ENCODE results near the gene E2F2.

- no peak for TF ChIP-seq CTCF (IDR thresholded peaks at IDR 0.05; ENCODE audit: low read depth, low read length)
- no peak for TF ChIP-seq MAX (IDR thresholded peaks at IDR 0.05; ENCODE audit: low read depth, low read length)
Measured at GRCh38 chr1:23561813-23562100, 30.7 kb upstream of the E2F2 start.
